ENCODE data around the gene ABHD17A. TPM values are rescaled to one million over a fixed set of nuclear protein-coding genes. Genes with fewer than 3 reads are reported as not detected.
A peak's percentile ranks its signal among the peaks of the same experiment; 100 is the strongest.

Gene ABHD17A
- polyA plus RNA-seq, 1 experiment, result 48.8 TPM

- peak; percentile 4 for DNase-seq (ENCODE audit: low read depth)
- CTCF ChIA-PET, result interaction anchor here (0.6 to 3.5 kb wide), 19 partner anchors 7 to 896 kb away, joined by 3 to 14 read pairs (median 4); no protein-coding TSS in a partner anchor
- POLR2A ChIA-PET, result no interaction called here
- H3K4me3 ChIP-seq (ENCODE audit: low read depth, low read length), result peak overlapping the region; percentile 20
- TF ChIP-seq CTCF (IDR thresholded peaks at IDR 0.05; ENCODE audit: insufficient read depth, low read depth, low read length), result peak; percentile 97
- H3K36me3 ChIP-seq (ENCODE audit: control insufficient read depth, insufficient read depth, low read length), result peaks cover 6% of the 10 kb centered on the region
- H3K27me3 ChIP-seq (ENCODE audit: control insufficient read depth, insufficient read depth, low read length), result no peaks in the 10 kb centered on the region
Measured at GRCh38 chr19:1929021-1929742, 43.9 kb upstream of the ABHD17A start.

GRCh38 chr19:1925544-1925943 is 40.2 kb upstream of the ABHD17A start:
- DNase-seq (ENCODE audit: low read depth), result no peak
- POLR2A ChIA-PET, result no interaction called here
- Histone ChIP-seq H3K27me3 (ENCODE audit: control insufficient read depth, insufficient read depth, low read length) (no peaks in the 10 kb centered on the region), H3K4me3 (ENCODE audit: low read depth, low read length) (no peak overlapping the region), H3K36me3 (ENCODE audit: control insufficient read depth, insufficient read depth, low read length) (peaks cover 20% of the 10 kb centered on the region)
- CTCF ChIA-PET, result no interaction called here
- TF ChIP-seq CTCF (IDR thresholded peaks at IDR 0.05; ENCODE audit: insufficient read depth, low read depth, low read length), result no peak

- no peak for TF ChIP-seq CTCF (IDR thresholded peaks at IDR 0.05; ENCODE audit: insufficient read depth, low read depth, low read length)
- CTCF ChIA-PET, result interaction anchor here (0.6 to 1.0 kb wide), 2 partner anchors 12 to 18 kb away, joined by 3 read pairs; no protein-coding TSS in a partner anchor
- POLR2A ChIA-PET, result no interaction called here
- Histone ChIP-seq H3K36me3 (ENCODE audit: control insufficient read depth, insufficient read depth, low read length) (peaks cover 20% of the 10 kb centered on the region), H3K27me3 (ENCODE audit: control insufficient read depth, insufficient read depth, low read length) (no peaks in the 10 kb centered on the region), H3K4me3 (ENCODE audit: low read depth, low read length) (no peak overlapping the region)
- DNase-seq (ENCODE audit: low read depth), result no peak
Measured at GRCh38 chr19:1924320-1924961, 39.1 kb upstream of the ABHD17A start.

GRCh38 chr19:1923319-1923718 is 38.0 kb upstream of the ABHD17A start:
- no peak overlapping the region for H3K4me3 ChIP-seq (ENCODE audit: low read depth, low read length)
- H3K27me3 ChIP-seq (ENCODE audit: control insufficient read depth, insufficient read depth, low read length), result no peaks in the 10 kb centered on the region
- peaks cover 23% of the 10 kb centered on the region for H3K36me3 ChIP-seq (ENCODE audit: control insufficient read depth, insufficient read depth, low read length)
- ChIA-PET CTCF (interaction anchor here (1.0 kb wide), 1 partner anchor 13 kb away, joined by 3 read pairs; no protein-coding TSS in a partner anchor), POLR2A (no interaction called here)
- TF ChIP-seq CTCF (IDR thresholded peaks at IDR 0.05; ENCODE audit: insufficient read depth, low read depth, low read length), result no peak
- no peak for DNase-seq (ENCODE audit: low read depth)

GRCh38 chr19:1922803-1923202 is 37.5 kb upstream of the ABHD17A start:
- POLR2A ChIA-PET, result no interaction called here
- CTCF ChIA-PET, result no interaction called here
- no peak for TF ChIP-seq CTCF (IDR thresholded peaks at IDR 0.05; ENCODE audit: insufficient read depth, low read depth, low read length)

More at GRCh38 chr19:1922803-1923202, 37.5 kb upstream of the ABHD17A start:
- Histone ChIP-seq H3K36me3 (ENCODE audit: control insufficient read depth, insufficient read depth, low read length) (peaks cover 24% of the 10 kb centered on the region), H3K27me3 (ENCODE audit: control insufficient read depth, insufficient read depth, low read length) (no peaks in the 10 kb centered on the region), H3K4me3 (ENCODE audit: low read depth, low read length) (no peak overlapping the region)
- no peak for DNase-seq (ENCODE audit: low read depth)

Data from BJ (cell line).